Stimulated activated CD8-positive, alpha-beta memory T cell treated with anti-CD3 and anti-CD28 coated beads, Interleukin-12 subunit alpha, Interleukin-12 subunit beta, amount 100 ng/mL, for 24 hours (primary cell): ENCODE data around the gene BLVRA.
"Not testable (repeated sequence)": the region's sequence is repeated elsewhere in the genome, so short reads cannot be mapped to it uniquely, and the experiment has no call there.

Experiments used
- DNase-seq: peaks from one replicate; pipeline ENCODE4 v3.0.0-alpha.2; 2020; ENCODE audit errors: extremely low read depth

The BLVRA gene

DNA sequence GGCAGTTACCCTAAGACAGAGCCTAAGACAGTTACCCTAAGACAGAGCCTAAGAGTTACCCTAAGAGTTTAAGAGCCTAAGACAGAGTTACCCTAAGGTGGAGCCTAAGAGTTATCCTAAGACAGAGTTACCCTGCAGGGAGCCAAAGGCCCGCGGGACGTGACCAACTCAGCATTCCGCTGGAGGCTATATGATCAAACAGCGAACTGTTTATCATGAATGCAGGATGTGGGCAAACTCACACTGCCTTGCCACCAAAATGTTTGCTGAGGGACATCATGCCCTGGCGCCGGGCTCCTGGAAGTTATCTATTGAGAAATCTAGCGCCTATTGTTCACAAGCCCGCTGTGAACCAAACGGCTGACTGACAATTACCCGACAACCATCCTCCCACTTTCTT lies 49.9 kb downstream of the BLVRA start:
- DNase-seq, result no peak

- not testable (repeated sequence) for DNase-seq
Measured at GRCh38 chr7:43810195-43810941, 51.9 kb downstream of the BLVRA start.

DNA sequence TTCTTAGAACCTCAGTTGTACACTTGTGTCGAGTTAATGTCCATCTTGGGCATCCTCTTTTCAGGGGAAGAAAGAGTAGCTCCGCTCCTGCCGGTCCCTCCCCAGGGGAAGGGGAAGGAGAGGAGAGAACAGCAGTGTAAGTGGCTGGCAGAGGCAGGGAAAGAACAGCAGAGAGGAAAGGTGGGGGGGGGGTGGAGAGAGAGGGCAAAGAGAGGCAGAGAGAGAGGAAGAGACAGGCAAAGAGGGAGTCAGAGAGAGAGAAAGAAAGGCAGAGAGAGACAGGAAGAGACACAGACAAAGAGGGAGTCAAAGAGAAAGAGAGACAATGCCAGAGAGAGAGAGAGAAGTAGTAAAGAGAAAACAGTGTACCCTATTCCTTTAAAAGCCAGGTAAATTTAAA lies 56.9 kb downstream of the BLVRA start:
- DNase-seq, result no peak

- not testable (repeated sequence) for DNase-seq
Measured at GRCh38 chr7:43816046-43816797, 57.7 kb downstream of the BLVRA start.

DNA sequence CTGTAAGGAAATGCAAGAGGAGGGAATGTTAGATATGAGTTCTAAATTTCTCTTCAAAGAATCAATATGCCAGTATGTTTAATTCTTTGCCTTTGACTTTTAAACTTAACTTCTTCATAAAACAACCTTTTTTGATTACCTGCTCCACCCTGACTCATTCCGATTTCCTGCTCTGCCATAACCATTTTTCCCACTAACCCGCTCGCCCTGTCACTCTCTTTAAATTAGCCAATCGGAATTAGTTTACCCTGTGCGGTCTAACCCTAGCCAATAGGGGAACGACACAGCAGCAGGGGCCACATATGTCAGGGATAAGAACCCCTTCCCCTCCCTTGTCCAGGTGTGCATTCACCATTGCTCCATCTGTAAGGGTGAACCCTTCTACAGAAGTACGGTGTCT lies 64.9 kb downstream of the BLVRA start:
- DNase-seq, result not testable (repeated sequence)

DNA sequence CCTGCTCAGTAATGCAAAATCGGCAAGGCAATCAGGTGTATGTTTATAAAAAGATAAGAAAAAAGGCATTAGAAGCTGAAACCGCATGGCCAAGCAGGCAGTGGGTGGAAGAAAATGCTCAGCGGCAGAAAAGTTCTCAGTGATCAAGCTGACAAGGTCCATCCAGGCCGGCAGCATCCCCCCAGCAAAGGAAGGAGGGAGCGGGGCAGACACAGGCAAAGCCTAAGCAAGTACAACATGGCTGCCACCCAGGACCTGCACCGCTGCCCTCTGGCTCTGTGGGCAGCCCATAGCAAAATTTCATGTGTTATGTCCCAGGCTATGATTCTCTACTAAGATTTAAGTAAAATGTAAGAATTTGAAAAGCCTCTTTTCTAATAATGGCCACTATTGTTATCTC lies 65.5 kb downstream of the BLVRA start:
- no peak for DNase-seq

- not testable (repeated sequence) for DNase-seq
Measured at GRCh38 chr7:43824513-43824912, 66.0 kb downstream of the BLVRA start.

DNA sequence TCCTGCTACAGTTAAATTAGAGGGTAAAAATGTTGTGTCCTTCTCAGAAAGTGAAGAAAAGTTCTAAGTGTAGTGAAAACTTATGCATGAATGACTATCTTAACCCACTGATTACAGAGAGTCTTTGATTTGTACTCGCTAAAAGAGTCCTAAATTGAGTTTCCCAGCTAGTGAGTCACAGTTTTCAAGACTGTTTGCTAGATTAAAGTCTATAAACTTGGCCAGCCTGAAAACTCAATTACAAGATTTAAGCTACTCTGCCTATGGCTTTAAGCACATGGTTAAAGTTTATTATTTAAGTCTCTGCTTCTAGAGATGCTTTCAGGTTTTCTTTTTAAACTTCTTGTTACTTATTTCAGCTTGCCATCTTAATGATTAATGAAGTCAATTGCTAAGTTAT lies 66.5 kb downstream of the BLVRA start:
- DNase-seq, result no peak

DNA sequence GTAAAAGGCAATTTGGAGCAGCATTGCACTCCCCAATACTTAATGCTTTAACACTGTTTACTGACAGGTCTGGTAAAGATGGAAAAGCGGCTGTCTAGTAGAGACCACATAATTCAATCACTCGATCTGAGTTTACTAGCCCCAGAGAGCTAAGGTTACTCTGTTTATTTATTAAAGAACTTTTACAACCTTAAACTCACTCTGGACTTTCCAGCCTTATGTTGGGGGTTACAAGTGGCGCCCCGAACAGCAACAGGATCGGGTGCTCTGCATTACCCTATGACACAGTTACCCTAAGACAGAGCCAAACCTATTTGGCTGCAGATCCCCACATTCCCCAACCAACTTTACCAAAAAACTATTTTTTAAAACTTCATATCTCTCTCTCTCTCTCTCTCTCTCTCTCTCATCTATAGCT lies 66.9 kb downstream of the BLVRA start:
- DNase-seq, result no peak

DNA sequence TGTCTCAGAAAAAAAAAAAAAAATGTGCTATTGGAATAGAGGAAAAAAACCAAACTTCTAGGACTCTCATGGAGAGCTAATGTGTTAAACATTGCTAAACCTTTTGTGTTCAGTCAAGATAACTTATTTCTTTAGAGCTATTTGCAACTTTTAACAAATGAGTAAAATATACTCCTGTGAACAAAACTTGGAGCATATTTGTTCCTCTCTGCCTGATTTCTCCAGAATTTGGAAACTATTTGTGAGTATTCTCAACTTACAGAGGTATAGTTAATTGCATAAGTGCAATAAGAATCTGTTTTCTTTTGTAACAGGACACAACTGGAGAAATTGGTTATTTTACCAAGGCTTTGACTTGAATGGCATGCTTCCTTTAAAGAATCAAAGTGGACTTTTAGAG lies 72.4 kb downstream of the BLVRA start:
- DNase-seq, result not testable (repeated sequence)

DNA sequence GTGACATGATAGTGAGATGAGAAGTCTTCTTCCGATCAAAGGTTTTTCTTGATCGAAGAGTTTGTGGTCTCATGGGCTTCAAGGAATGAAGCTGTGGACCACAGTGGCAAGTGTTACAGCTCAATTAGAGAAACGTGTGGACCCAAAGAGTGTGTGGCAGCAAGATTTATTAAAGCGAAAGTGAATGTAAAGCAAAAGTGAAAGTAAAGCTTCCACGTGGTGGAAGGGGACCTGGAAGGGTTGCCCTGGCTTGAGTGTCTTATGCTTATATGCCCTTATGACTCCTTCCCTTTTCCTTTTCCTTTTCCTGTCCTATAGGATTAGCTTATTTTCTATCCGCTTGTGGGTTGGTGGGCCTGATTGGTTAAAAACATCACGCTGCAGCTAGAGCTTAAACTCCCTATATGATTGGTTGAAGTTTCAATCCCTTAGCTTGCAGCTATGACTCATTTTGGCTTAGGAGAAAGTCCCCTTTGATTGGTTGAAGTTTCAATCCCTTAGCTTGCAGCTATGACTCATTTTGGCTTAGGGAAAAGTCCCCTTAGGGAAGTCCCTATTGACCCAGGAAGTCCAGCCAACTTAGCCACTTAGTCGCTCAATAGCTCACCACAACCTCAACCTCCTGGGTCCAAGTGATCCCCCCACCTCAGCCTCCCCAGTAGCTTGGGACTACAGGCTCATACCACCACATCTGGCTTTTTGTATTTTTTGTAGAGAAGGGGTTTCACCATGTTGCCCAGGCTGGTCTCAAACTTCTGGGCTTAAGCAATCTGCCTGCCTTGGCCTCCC lies 76.2 kb downstream of the BLVRA start:
- DNase-seq, result peak; percentile 8

GRCh38 chr7:43838201-43838658 lies 79.8 kb downstream of the BLVRA start:
- no peak for DNase-seq

- no peak for DNase-seq
Measured at GRCh38 chr7:43843296-43843695, 84.8 kb downstream of the BLVRA start.

DNA sequence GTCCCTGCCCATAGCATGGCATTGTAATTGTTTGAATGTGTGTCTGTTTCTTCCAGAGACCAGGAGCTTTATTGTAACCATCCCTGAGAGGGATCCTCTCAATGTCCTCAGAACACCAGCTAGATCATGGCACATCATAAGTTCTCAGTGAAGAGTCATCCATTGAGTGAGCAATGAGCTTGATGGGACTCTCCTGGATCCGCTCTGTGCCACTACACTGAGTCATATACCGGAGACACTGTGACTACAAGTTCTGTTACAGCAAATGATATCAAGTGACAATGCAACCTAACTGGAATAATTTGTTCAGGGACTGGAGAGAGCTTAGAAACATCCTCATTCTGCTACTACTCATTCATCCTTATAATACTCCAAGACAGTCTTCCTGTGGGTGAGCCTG lies 85.8 kb downstream of the BLVRA start:
- no peak for DNase-seq

DNA sequence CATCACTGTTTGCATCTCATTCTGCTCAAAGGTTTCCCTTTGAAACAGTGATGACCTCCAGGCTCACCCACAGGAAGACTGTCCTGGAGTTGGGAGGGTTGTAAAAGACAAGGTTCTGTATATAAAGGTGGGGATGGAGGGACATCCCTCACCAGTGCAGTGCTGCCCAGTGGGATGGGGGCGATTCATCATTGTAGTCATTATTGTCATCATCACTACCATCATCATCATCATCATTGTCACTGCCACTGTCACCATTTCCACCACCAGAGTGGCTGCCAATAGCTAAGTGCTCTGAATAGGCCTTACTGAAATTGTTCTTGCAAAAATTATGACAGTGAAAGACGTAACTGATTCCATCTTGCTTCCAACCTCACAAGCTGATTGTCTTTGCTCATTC lies 86.2 kb downstream of the BLVRA start:
- DNase-seq, result no peak

- DNase-seq, result no peak
Measured at GRCh38 chr7:43847496-43847895, 89.0 kb downstream of the BLVRA start.

GRCh38 chr7:43849047-43849446 lies 90.6 kb downstream of the BLVRA start:
- no peak for DNase-seq

GRCh38 chr7:43850348-43851116 lies 92.1 kb downstream of the BLVRA start:
- DNase-seq, result no peak

- no peak for DNase-seq
Measured at GRCh38 chr7:43851805-43852204, 93.3 kb downstream of the BLVRA start.

- no peak for DNase-seq
Measured at GRCh38 chr7:43855176-43855575, 96.7 kb downstream of the BLVRA start.

GRCh38 chr7:43856316-43856715 lies 97.8 kb downstream of the BLVRA start:
- DNase-seq, result no peak
